ENCODE measurements around the gene AMACR. TPM values are rescaled to one million over a fixed set of nuclear protein-coding genes. Genes with fewer than 3 reads are reported as not detected.

The AMACR gene
- total RNA-seq (2014; rRNA removed; shearing (Covaris generic)): 40.3 and 48.7 TPM in 2 replicates
- 44.0 and 46.4 TPM in 2 replicates for polyA plus RNA-seq (2015; cell fraction: cytosol; rRNA removed)
- 18.7 and 28.4 TPM in 2 replicates for polyA plus RNA-seq (2015; cell fraction: nucleus; rRNA removed)

- in situ Hi-C loops (cut with HindIII; ENCODE audit: low pct_unique_long_range_greater_than_20kb, low sequenced_read_pairs): no loop called here
- DNase-seq (ENCODE audit: low read depth, low spot score): peak; percentile 97
These were observed at the start of gene AMACR for GRCh38 chr5:34007621-34008600. Gene AMACR (minus strand): TSS chr5:34008050. CDS start chr5:34008019, 31 bp downstream.

- no peak for DNase-seq (ENCODE audit: low read depth, low spot score)
- in situ Hi-C loops (cut with HindIII; ENCODE audit: low pct_unique_long_range_greater_than_20kb, low sequenced_read_pairs): no loop called here
These were observed 49.7 kb upstream of the AMACR start for GRCh38 chr5:34057569-34057968.

- in situ Hi-C loops (cut with HindIII; ENCODE audit: low pct_unique_long_range_greater_than_20kb, low sequenced_read_pairs): no loop called here
- DNase-seq (ENCODE audit: low read depth, low spot score): no peak
These were observed 49.3 kb upstream of the AMACR start for GRCh38 chr5:34057118-34057517.

GRCh38 chr5:34055667-34056066, 47.8 kb upstream of the AMACR start:
- no peak for DNase-seq (ENCODE audit: low read depth, low spot score)
- in situ Hi-C loops (cut with HindIII; ENCODE audit: low pct_unique_long_range_greater_than_20kb, low sequenced_read_pairs): no loop called here

- in situ Hi-C loops (cut with HindIII; ENCODE audit: low pct_unique_long_range_greater_than_20kb, low sequenced_read_pairs): no loop called here
- DNase-seq (ENCODE audit: low read depth, low spot score): no peak
These were observed 46.5 kb upstream of the AMACR start for GRCh38 chr5:34054400-34054729.

- in situ Hi-C loops (cut with HindIII; ENCODE audit: low pct_unique_long_range_greater_than_20kb, low sequenced_read_pairs): no loop called here
- no peak for DNase-seq (ENCODE audit: low read depth, low spot score)
These were observed 45.9 kb upstream of the AMACR start for GRCh38 chr5:34053571-34054399.

GRCh38 chr5:34053133-34053532, 45.3 kb upstream of the AMACR start:
- in situ Hi-C loops (cut with HindIII; ENCODE audit: low pct_unique_long_range_greater_than_20kb, low sequenced_read_pairs): no loop called here
- no peak for DNase-seq (ENCODE audit: low read depth, low spot score)

GRCh38 chr5:34051374-34051980, 43.6 kb upstream of the AMACR start:
- in situ Hi-C loops (cut with HindIII; ENCODE audit: low pct_unique_long_range_greater_than_20kb, low sequenced_read_pairs): no loop called here
- DNase-seq (ENCODE audit: low read depth, low spot score): no peak

GRCh38 chr5:34047774-34048572, 40.1 kb upstream of the AMACR start:
- DNase-seq (ENCODE audit: low read depth, low spot score): no peak
- in situ Hi-C loops (cut with HindIII; ENCODE audit: low pct_unique_long_range_greater_than_20kb, low sequenced_read_pairs): no loop called here

- no peak for DNase-seq (ENCODE audit: low read depth, low spot score)
- in situ Hi-C loops (cut with HindIII; ENCODE audit: low pct_unique_long_range_greater_than_20kb, low sequenced_read_pairs): no loop called here
These were observed 39.3 kb upstream of the AMACR start for GRCh38 chr5:34047143-34047542.

GRCh38 chr5:34045996-34046395, 38.1 kb upstream of the AMACR start:
- in situ Hi-C loops (cut with HindIII; ENCODE audit: low pct_unique_long_range_greater_than_20kb, low sequenced_read_pairs): no loop called here
- DNase-seq (ENCODE audit: low read depth, low spot score): no peak

- no peak for DNase-seq (ENCODE audit: low read depth, low spot score)
- in situ Hi-C loops (cut with HindIII; ENCODE audit: low pct_unique_long_range_greater_than_20kb, low sequenced_read_pairs): no loop called here
These were observed 37.2 kb upstream of the AMACR start for GRCh38 chr5:34045023-34045422.

- in situ Hi-C loops (cut with HindIII; ENCODE audit: low pct_unique_long_range_greater_than_20kb, low sequenced_read_pairs): no loop called here
- DNase-seq (ENCODE audit: low read depth, low spot score): no peak
These were observed 35.4 kb upstream of the AMACR start, which contains the start of gene C1QTNF3 for GRCh38 chr5:34043099-34043876. Gene C1QTNF3 (minus strand): TSS chr5:34043213. CDS start chr5:34043125, 88 bp downstream.

GRCh38 chr5:34042321-34042720, 34.5 kb upstream of the AMACR start:
- in situ Hi-C loops (cut with HindIII; ENCODE audit: low pct_unique_long_range_greater_than_20kb, low sequenced_read_pairs): no loop called here
- DNase-seq (ENCODE audit: low read depth, low spot score): peak; percentile 93

GRCh38 chr5:34041247-34041972, 33.6 kb upstream of the AMACR start:
- no peak for DNase-seq (ENCODE audit: low read depth, low spot score)
- in situ Hi-C loops (cut with HindIII; ENCODE audit: low pct_unique_long_range_greater_than_20kb, low sequenced_read_pairs): no loop called here

- in situ Hi-C loops (cut with HindIII; ENCODE audit: low pct_unique_long_range_greater_than_20kb, low sequenced_read_pairs): no loop called here
- DNase-seq (ENCODE audit: low read depth, low spot score): no peak
These were observed 32.6 kb upstream of the AMACR start for GRCh38 chr5:34040472-34040871.

Data from SK-MEL-5 (cell line).